Osteocyte (in vitro differentiated cells): ENCODE measurements around the gene SNAPC2. TPM values are rescaled to one million over a fixed set of nuclear protein-coding genes. Genes with fewer than 3 reads are reported as not detected.

Experiments
- DNase-seq: peaks from one replicate; pipeline ENCODE4 v3.0.0; 2021; ENCODE audit warnings: mixed read lengths; ENCODE audit not compliant: unreplicated experiment; ENCODE audit errors: extremely low spot score
- H3K27ac Mint-ChIP-seq: one replicate; pipeline ENCODE4 v1.8.0; 2021; ENCODE audit warnings: mild to moderate bottlenecking, mixed read lengths; ENCODE audit not compliant: unreplicated experiment
- H3K27me3 Mint-ChIP-seq: one replicate; pipeline ENCODE4 v1.8.0; 2021; ENCODE audit warnings: mixed read lengths; ENCODE audit not compliant: unreplicated experiment
- H3K36me3 Mint-ChIP-seq: one replicate; pipeline ENCODE4 v1.8.0; 2021; ENCODE audit warnings: mixed read lengths; ENCODE audit not compliant: unreplicated experiment
- H3K4me1 Mint-ChIP-seq: one replicate; pipeline ENCODE4 v1.8.0; 2021; ENCODE audit warnings: mixed read lengths; ENCODE audit not compliant: unreplicated experiment
- H3K4me3 Mint-ChIP-seq: one replicate; pipeline ENCODE4 v1.8.0; 2021; ENCODE audit warnings: mild to moderate bottlenecking, moderate library complexity, mixed read lengths; ENCODE audit not compliant: unreplicated experiment
- H3K9me3 Mint-ChIP-seq: one replicate; pipeline ENCODE4 v1.8.0; 2021; ENCODE audit warnings: mixed read lengths; ENCODE audit not compliant: unreplicated experiment
- CTCF ChIP-seq: fragments of 200-600 bp; sonication (generic); IDR thresholded peaks from 2 replicates; pipeline ENCODE4 v1.5.0; 2021; ENCODE audit warnings: antibody characterized with exemption, mild to moderate bottlenecking, moderate library complexity
- total RNA-seq: library from RNA; stranded (reverse); gene quantifications from 2 replicates; pipeline ENCODE4 v1.2.1, GENCODE V29; 2021

Gene SNAPC2
- total RNA-seq, 1 donor from 2014 or later = 19.6 TPM

- H3K36me3 Mint-ChIP-seq = no peaks in the 10 kb centered on the region
- peaks cover 6% of the 10 kb centered on the region for H3K27me3 Mint-ChIP-seq
- H3K4me1 Mint-ChIP-seq = peaks cover 31% of the 10 kb centered on the region
- no peak for TF ChIP-seq CTCF
- DNase-seq = no peak
- peak overlapping the region; percentile 85 for H3K27ac Mint-ChIP-seq
- no peaks in the 10 kb centered on the region for H3K9me3 Mint-ChIP-seq
- H3K4me3 Mint-ChIP-seq = no peak overlapping the region
Observed at GRCh38 chr19:7918615-7919421, 1.3 kb upstream of the SNAPC2 start.

GRCh38 chr19:7920519-7921301 lies 572 bp downstream of the SNAPC2 start:
- TF ChIP-seq CTCF = no peak
- Mint-ChIP-seq H3K36me3 (no peaks in the 10 kb centered on the region), H3K27me3 (peaks cover 4% of the 10 kb centered on the region), H3K4me1 (peaks cover 31% of the 10 kb centered on the region), H3K9me3 (no peaks in the 10 kb centered on the region), H3K27ac (peak overlapping the region; percentile 96), H3K4me3 (peak overlapping the region; percentile 91)
- peak; percentile 99 for DNase-seq

- Mint-ChIP-seq H3K4me1 (peaks cover 32% of the 10 kb centered on the region), H3K36me3 (no peaks in the 10 kb centered on the region), H3K27ac (peak overlapping the region; percentile 96), H3K9me3 (no peaks in the 10 kb centered on the region), H3K27me3 (peaks cover 4% of the 10 kb centered on the region), H3K4me3 (peak overlapping the region; percentile 91)
- no peak for TF ChIP-seq CTCF
- DNase-seq = no peak
Observed at GRCh38 chr19:7921302-7921966, 1.3 kb downstream of the SNAPC2 start.

- H3K27ac Mint-ChIP-seq = peak overlapping the region; percentile 10
- H3K9me3 Mint-ChIP-seq = no peaks in the 10 kb centered on the region
- no peaks in the 10 kb centered on the region for H3K36me3 Mint-ChIP-seq
- peaks cover 33% of the 10 kb centered on the region for H3K4me1 Mint-ChIP-seq
- no peak for TF ChIP-seq CTCF
- DNase-seq = no peak
- H3K27me3 Mint-ChIP-seq = no peaks in the 10 kb centered on the region
- no peak overlapping the region for H3K4me3 Mint-ChIP-seq
Observed at GRCh38 chr19:7921967-7922835, 2.1 kb downstream of the SNAPC2 start.
